Measurements from ENCODE around the gene GIT1.

The GIT1 gene, protein sequence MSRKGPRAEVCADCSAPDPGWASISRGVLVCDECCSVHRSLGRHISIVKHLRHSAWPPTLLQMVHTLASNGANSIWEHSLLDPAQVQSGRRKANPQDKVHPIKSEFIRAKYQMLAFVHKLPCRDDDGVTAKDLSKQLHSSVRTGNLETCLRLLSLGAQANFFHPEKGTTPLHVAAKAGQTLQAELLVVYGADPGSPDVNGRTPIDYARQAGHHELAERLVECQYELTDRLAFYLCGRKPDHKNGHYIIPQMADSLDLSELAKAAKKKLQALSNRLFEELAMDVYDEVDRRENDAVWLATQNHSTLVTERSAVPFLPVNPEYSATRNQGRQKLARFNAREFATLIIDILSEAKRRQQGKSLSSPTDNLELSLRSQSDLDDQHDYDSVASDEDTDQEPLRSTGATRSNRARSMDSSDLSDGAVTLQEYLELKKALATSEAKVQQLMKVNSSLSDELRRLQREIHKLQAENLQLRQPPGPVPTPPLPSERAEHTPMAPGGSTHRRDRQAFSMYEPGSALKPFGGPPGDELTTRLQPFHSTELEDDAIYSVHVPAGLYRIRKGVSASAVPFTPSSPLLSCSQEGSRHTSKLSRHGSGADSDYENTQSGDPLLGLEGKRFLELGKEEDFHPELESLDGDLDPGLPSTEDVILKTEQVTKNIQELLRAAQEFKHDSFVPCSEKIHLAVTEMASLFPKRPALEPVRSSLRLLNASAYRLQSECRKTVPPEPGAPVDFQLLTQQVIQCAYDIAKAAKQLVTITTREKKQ

DNA sequence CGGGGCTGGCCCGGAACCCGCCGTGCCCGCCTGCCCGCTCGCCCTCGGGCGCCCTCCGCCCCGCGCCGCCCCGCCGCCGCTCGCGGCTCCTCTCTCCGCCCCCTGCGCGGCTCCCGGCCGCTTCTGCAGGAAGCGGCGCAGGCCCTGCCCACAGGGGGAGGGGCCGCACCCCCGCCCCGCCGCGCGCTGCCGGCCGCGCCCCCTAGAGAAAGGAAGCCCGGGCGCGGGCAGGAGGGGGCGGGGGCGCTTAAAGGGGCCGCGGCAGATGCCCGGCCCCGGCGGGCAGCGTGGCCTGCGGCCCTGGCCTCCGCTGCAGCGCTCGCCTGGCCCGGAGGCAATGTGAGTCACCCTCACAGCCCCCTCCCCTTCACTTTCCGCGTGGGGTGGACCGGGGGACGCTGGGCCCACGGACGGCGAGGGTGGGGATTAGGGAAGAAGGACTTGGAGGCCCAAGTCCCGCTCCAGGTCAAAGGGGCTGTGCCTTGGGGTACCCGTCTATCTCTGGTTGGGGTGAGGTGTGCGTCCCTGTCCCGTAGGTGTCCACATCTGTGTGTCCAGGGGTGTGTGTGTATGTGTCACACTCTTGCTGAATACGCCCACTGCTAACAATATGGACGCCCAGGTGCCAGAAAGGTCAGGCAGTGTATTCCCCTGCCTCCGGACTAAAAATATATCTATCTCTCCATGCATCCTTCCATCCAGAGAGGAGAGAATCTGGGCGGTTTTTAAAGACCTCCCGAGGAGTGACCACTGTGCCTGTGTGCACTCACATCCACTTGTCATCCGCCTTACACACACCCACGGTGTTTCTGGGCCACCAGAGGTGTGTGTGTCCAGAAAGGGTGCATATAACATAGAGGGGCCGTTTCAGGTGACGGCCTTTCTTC lies at the start of gene GIT1:
TSS of gene GIT1 (minus strand) at position 125 of the 887 bp plus-strand sequence. CDS start 270 bp downstream, outside the sequence.
- peak; percentile 26 to 75 for DNase-seq

- DNase-seq, result no peak
Observed at GRCh38 chr17:29633886-29634285, 44.4 kb upstream of the GIT1 start.

- DNase-seq, result no peak
Observed at GRCh38 chr17:29630630-29631193, 41.3 kb upstream of the GIT1 start.

DNA sequence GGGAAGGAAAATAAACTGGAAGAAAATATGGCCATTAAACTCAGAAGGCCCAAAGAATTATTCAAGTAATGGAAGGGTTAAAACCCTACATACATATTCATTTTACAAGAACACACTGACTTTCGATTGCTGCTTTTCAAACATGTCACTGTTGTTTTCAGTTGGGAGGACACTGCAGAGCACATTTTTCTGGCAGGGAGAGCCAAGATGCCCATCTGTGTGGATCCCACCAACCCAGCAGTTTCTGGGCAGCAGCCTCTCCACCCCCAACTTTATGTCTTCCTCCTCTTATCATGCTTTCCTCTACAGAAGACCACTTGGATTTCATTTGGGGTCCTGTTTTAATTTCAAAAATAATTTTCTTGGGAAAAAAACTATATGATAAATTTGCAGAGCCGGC lies 40.4 kb upstream of the GIT1 start:
- no peak for DNase-seq

- no peak for DNase-seq
Observed at GRCh38 chr17:29628644-29629043, 39.2 kb upstream of the GIT1 start.

DNA sequence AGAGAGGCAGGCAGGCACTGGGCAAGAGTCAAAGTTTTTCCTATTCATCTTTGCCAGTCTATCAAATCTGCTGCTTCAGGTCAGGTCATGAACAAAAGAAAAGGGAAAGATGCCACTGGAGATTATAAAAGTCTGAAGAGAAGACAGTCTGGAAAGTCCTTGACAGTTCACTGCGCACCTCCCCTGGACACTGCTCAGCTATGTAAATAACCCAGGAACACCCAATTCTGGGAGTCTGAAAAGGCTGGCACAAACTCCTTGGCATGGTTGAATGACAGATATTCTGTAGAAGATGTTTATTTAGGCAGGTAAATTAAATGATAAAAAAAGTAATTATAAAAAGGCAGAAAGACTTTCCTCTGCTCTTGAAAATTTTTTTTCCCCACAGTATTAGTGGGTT lies 38.5 kb upstream of the GIT1 start:
- DNase-seq, result no peak

DNA sequence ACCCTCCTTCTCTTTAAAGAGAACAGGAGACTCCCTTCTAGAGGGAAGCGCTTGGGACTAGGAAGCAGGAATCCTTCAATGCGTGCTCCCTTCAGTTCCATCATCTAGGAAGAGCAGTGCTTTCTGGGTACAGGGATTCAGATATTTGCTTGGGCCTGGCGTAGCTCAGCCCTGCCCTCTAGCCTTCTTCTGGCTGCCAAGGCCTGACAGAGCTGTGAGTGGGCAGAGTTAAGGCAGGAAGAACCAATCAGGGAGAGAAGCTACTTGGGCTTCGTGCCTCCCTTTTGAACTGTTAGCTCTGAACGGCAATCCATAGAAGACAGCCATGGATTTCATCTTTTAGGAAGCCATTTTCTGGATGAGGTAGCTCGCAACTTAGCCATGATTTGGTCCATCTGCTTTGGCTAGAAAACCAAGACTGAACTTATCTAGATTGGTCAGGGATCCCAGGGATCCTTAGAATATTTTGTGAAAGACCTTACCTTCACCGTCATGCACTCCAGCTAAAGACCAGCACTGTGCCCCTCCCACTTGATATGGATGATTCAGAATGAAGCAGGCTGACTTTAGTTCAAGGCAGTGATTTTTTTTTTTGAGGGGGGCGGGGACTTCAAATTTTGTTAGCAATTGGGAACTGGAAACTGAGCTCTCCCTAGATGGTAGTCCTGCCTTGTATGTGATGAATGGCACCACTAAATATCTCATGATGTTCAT lies 35.7 kb upstream of the GIT1 start:
- no peak for DNase-seq

DNA sequence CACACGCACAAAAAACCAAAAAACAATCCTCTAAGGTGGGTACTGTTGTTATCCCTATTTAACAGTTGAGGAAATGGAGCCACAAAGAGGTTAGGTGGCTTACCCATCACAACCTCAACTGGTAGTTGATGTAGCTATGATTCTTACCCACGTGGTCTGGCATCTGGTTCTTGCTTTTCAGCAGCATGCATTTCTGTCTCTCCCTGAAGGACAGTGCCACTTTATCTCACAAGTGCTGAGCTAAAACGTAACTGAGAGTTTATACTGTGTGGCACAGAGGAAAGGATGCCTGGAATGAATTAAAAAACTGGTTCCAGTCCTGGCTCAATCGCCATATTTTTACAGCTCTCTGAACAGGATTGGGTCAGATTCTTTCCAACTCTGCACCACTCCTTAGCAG lies 35.1 kb upstream of the GIT1 start:
- no peak for DNase-seq

DNA sequence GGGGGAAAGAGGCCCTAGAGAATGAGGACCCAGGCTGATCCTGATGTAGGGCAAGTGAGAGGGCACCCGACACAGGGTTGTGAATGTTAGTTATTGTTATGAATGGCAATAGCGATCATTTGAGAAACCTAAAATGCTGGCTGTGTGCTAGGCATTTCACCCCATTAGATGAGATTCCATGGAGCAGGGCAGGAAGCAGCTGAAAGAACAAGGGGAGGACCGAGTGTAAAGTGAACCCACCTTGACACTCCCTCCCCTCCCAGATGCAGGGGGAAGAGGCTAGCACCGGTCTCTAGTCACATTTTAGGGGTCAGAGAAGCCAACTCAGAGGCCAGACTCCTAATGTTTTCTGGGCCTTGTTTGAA lies 33.8 kb upstream of the GIT1 start:
- no peak for DNase-seq

- DNase-seq, result no peak
Observed at GRCh38 chr17:29622337-29623282, 33.2 kb upstream of the GIT1 start, which contains the start of gene CORO6. Gene CORO6, minus strand, starts transcription at chr17:29622912. Its CDS starts 1,491 bp downstream, at chr17:29621421.

- no peak for DNase-seq
Observed at GRCh38 chr17:29621751-29622194, 32.3 kb upstream of the GIT1 start.

DNA sequence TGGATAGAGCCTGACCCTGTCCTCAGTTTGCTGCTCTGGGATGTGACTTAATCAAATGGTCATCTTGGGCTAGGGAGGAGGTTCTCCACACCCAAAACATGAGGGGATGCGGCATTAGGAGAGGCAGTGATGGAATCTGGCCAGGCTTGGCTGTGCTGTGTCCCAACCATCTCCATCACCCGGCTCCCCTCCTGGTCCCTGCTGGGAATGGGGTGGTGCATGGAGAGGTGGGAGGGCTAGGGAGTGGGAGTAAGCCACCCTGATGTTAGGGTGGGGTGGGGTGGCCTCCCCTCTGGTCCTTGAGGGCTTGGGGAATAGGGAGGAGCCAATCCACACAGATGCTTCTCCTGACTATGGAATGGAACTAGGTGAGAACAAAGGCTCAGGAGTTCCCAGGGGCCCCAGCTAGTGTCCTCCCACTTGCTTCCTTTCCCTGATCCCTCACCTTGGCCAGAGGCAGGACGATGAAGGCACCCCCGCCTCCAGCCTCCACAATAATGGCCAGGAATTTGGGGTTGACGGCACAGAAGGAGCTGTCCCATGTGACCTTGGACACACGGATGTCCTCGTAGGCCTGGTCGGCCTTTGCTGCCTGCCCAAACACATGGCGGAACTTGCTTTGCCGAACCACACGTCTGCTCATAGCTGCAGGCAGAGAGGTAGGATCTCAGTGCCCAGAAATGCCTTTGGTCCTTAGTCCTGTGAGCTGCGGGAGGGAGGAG lies 31.5 kb upstream of the GIT1 start:
- no peak for DNase-seq

DNA sequence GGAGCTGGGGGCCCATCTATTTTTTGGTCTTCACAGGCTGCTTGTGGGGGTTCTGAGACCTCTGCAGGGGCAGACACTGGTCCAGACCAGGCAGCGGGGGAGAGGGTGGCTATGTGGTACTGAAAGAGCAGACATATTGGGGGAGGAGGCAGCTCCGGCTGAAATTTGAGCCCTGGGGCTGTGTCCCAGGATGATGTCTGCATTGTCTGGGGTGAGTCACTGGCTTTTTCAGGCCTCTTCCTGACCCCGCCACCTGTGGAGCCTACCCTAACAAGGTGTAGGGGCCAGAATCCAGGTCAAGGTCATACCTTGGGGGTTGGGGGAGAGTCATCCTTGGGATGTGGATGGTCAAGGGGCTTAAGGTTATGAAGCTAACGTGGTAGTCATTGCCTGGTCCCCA lies 30.8 kb upstream of the GIT1 start:
- DNase-seq, result no peak

- DNase-seq, result no peak
Observed at GRCh38 chr17:29619251-29619650, 29.8 kb upstream of the GIT1 start.

DNA sequence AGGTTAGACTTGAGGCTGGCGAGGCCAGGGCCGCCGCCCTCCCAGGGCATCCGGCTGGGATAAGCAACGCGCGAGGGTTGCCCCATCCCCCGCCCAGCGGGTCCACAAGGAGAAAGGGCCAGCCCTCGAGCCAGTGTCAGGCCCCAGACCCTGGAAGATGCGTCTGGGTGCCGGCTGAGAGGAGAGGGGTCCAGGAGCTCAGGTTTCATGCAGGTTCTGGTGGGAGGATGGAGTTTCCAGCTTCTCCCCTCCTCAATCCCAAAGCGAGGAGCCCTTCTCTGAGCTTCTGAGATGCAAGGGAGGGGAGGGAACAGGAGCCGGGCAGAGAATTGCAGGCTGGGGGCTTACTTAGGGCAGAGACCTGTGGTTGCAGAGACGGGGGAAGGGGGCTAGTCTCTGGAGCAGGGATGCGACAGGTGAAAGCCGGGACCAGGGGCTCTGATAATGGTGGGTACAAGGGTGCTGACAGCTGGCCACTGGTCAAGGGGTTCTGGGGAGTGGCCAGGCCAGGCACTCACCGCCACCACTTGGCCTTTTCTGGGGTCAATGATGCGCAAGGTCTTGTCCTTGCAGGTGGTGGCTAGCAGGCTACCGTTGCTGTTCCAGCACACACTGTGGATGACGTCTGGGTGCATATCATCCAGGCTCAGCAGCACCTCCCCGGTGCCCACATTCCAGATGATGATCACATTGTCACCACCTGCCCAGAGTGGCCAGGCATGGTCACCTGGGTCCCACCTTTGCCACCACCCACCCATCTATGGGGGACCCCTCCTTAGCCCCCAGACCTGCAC lies 29.0 kb upstream of the GIT1 start:
- DNase-seq, result no peak

GRCh38 chr17:29617481-29618271 lies 28.2 kb upstream of the GIT1 start:
- DNase-seq, result peak; percentile 38 to 39

GRCh38 chr17:29617125-29617480 lies 27.7 kb upstream of the GIT1 start:
- DNase-seq, result peak in 1 of 2 experiments; percentile 65

- DNase-seq, result no peak
Observed at GRCh38 chr17:29616300-29617048, 27.0 kb upstream of the GIT1 start.

Data from NCI-H187 (cell line).